Fibroblast of skin of back (primary cell): Measurements from ENCODE around the gene ANXA8.

ENCODE experiments used
- DNase-seq: peaks from one replicate; pipeline ENCODE4 v3.0.0-alpha.2; 2013

ANXA8 gene

DNA sequence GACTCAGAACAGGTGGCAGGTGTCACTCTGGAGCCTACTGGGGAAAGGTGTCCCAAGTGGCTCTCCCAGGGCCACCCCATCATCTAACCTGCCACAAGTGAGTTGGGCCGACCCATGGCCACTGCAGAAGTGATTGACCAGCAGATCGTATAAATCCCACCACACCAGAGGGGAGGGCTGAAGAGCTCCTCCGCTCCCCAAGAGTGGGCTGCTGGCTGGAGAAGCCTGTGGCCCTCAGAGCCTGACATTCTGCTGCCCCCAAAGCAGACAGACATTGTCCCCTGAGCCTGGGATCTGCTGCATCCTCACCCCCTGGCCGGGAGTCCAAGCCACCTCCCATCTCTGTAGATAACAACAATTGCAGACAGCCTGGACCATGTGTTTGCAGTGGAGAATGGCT is 36.7 kb downstream of the ANXA8 start:
- DNase-seq, result no peak

DNA sequence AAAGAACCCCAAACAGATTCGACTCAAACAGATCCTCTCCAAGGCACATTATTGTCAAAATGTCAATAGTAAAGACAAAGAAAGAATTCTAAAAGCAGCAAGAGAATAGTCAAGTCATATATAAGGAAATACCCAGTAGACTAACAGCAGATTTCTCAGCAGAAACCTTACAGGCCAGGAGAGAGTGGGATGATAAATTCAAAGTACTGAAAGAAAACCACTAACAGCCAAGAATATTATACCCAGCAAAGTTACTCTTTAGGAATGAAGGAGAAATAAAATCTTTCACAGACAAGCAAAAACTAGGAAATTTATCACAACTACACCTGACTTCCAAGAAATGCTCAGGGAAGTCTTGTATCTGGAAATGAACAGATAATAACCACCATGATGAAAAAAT is 38.2 kb downstream of the ANXA8 start:
- DNase-seq, result no peak

GRCh38 chr10:47444047-47444446 is 39.9 kb downstream of the ANXA8 start:
- DNase-seq, result no peak

DNA sequence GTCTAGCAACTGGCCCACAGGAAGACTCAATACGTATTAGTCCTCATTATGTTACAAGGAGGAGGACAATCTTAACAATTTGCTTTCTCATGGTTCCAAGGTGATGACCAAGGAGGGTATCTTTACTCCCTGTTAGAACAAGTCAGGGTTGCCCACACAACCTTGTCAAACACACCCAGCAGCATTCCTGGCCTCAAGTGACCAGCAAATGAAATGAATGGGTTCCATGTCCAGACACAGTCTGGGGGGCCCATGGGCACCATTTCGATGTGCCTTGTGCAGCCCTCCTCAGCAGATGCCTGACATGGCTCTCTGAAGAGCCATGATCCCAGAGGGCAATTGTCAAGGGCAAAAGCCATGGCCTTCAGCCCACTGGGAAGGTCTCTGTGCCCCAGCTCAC is 40.8 kb downstream of the ANXA8 start:
- DNase-seq, result no peak

GRCh38 chr10:47442351-47442750 is 41.6 kb downstream of the ANXA8 start:
- no peak for DNase-seq

DNA sequence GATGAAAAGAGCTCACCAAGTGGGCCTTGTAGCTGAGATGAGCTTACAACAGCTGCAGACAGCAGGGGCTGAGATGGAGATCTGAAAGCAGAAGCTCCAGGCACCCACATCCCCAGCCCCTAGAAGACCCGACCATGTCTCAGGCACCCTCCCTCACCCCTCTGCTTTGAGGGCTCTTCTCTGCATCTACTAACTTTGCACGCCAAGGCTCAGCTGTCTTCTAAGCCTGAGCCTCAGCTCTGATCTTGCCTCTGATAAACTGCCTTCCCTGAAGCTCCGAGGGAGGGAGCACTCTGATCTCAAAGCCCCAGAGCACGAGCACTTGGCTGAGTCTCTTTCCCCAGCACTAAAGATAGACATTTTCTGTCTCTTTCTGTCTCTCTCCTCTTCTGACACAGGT is 42.0 kb downstream of the ANXA8 start:
- no peak for DNase-seq

GRCh38 chr10:47440207-47440606 is 43.7 kb downstream of the ANXA8 start:
- no peak for DNase-seq

- peak; percentile 65 for DNase-seq
These were observed 44.9 kb downstream of the ANXA8 start for GRCh38 chr10:47438857-47439474.

GRCh38 chr10:47435081-47435480 is 48.8 kb downstream of the ANXA8 start:
- DNase-seq, result no peak

DNA sequence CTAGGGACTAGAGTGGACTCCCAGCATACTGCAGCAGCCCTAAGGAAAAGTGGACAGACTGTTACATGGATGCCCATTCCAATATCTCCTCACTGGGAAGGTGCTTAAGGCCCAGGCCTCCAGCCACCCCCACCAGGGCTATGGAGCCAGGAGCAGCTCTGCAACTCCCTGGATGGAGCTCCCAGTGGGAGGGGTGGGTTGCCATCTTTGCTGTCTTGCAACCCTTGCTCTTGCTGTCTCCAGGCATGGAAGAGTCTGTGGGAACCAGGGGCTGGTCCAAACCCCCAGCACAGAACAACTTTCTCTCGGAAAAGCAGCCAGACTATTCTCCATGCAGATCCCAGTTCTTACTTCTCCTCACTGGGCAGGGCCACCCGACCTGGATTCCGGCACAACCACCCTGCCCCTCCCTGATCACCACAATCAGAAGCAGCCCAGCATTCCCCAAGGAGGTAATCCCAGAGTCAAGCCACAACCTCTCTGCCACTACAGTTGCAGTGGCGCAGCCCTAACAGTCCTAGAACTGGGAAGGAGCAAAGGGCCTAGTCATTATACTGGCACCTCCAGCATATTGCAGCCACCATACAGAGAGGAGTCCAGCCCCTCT is 58.0 kb downstream of the ANXA8 start:
- DNase-seq, result no peak

DNA sequence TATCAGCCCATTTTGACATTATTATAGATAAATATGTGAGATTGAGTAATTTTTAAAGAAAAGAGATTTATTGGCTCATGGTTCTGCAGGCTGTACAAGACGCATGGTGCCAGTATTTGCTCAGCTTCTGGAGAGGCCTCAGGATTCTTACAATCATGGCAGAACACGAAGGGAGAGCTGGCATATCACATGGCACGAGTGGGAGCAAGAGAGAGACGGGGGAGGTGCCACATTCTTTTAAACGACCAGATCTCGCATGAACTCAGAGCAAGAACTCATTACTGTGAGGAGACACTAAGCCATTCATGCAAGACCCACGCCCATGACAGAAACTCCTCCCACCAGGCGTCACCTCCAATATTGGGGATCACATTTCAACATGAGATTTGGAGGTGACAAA is 59.7 kb downstream of the ANXA8 start:
- no peak for DNase-seq

- DNase-seq, result peak; percentile 48
These were observed 60.4 kb downstream of the ANXA8 start for GRCh38 chr10:47423476-47423875.

- peak; percentile 19 for DNase-seq
These were observed 62.6 kb downstream of the ANXA8 start for GRCh38 chr10:47421057-47421952.

DNA sequence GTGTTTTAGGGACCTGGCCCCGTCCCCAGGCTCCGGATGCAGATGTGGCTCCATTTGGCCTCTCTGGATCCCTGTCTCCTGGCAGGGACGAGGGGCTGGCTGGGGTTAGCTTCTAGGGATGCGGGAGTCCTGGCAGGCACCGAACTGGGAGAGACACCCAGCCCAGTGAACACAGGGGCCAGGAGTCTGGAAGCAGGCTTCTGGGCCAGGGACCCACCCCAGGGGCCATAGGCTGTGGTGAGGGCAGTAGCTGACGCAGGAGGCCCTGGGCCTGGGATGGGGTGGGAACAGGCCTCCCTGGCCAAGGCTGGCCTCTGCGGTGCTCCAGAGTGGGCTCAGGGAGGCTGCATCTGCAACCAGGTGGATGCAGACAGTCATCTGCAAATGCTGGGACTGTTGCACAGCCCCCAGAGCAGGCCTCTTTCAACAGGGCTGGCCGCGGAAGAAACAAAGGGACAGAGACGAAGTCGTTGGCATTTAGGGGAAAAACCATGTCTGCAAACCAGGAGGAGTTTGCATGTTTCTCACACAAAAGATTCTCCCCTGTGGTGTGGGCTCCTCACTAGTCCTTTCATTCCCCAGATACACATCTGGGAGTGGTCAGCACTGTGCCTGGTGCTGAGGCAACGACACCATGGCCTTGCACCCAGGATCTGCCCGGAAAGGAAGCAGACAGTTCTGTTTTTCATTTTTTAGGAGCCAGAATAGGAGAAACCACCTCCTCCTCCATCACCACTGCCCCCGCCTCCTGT is 63.4 kb downstream of the ANXA8 start:
- no peak for DNase-seq

DNA sequence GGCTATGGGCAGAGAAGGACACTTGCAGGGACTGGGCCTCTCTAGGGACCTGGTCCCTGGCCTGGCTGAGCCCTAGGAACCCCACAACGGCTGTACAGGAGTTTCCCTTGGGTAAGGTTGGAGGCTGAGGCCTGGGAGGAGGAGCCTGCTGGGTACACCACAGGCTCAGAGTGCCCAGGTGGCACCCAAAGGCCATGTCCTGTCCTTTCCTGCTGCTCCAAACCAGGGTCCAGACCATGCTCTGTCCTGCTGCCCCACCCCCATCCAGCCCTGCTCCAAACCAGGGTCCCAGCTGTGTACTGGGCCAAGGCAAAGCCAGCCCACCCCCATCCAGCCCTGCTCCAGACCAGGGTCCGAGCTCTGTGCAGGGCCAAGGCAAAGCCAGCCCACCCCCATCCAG is 64.5 kb downstream of the ANXA8 start:
- no peak for DNase-seq

DNA sequence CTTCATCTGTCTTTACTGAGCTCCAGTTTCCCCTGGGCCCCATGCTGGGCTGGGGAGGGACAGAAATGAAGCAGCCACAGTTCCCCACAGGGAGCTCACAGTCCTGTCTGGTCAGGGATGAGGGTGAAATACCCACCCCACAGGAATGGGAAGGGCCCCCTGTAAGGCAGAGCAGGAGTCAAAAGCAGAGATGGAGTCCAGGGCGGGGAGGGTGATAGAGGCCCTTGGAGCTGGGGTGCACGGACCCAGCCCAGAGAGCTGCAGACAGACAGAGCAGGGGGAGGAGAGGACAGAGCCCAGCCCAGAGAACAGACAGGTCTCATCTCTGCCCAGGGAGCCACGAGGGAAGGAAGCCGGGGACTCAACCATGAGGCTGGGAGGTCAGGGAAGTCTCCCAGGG is 64.9 kb downstream of the ANXA8 start:
- no peak for DNase-seq

DNA sequence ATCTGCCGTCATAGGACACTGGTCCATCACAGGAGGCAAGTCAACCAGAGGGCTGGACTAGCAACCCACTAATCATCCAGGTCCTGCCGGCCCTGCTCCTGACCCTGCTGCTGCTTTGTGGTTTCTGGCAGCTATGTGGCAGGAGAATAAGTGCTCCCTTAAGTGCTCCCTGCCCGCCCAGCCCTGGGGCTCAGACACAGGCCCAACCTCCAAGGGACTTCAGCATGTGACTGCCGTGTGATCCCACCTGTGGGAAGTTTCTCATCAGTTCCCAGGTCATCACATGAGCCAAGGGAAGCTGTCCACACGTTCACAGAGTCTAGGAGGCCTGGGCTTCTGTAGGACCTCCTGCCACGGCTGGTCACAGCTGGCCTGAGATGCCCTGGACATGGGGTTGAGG is 65.6 kb downstream of the ANXA8 start:
- no peak for DNase-seq
